H9 (cell line): ENCODE results near the gene DIPK1C. TPM values are rescaled to one million over a fixed set of nuclear protein-coding genes. Genes with fewer than 3 reads are reported as not detected.
A peak's percentile ranks its signal among the peaks of the same experiment; 100 is the strongest.

ENCODE experiments used
- DNase-seq: peaks from one replicate; pipeline ENCODE4 v3.0.0-alpha.2; 2017
- H2AFZ ChIP-seq: one replicate; pipeline ENCODE4 v1.6.1; 2013; ENCODE audit warnings: mild to moderate bottlenecking, low read length, control low read depth, moderate library complexity
- H2AK5ac ChIP-seq: 2 replicates; pipeline ENCODE4 v1.6.1; 2013; ENCODE audit warnings: low read length, control low read depth, mixed read lengths; ENCODE audit not compliant: insufficient read length
- H2BK120ac ChIP-seq: one replicate; pipeline ENCODE4 v1.6.1; 2013; ENCODE audit warnings: low read depth, mild to moderate bottlenecking, low read length, control low read depth, inconsistent platforms; ENCODE audit not compliant: poor library complexity, severe bottlenecking
- H2BK12ac ChIP-seq: 2 replicates; pipeline ENCODE4 v1.6.1; 2013; ENCODE audit warnings: low read length, control low read depth, mixed read lengths, low read depth; ENCODE audit not compliant: insufficient read length
- H2BK15ac ChIP-seq: 2 replicates; pipeline ENCODE4 v1.6.1; 2013; ENCODE audit warnings: low read depth, low read length, control low read depth
- H2BK20ac ChIP-seq: one replicate; pipeline ENCODE4 v1.6.1; 2013; ENCODE audit warnings: low read depth, mild to moderate bottlenecking, low read length, control low read depth, inconsistent platforms; ENCODE audit not compliant: poor library complexity, severe bottlenecking
- H2BK5ac ChIP-seq: 2 replicates; pipeline ENCODE4 v1.6.1; 2013; ENCODE audit warnings: low read length, control low read depth, mixed read lengths; ENCODE audit not compliant: insufficient read length
- H3K14ac ChIP-seq: 2 replicates; pipeline ENCODE4 v1.6.1; 2013; ENCODE audit warnings: low read length, control low read depth; ENCODE audit not compliant: insufficient read depth
- H3K18ac ChIP-seq: 2 replicates; pipeline ENCODE4 v1.6.1; 2013; ENCODE audit warnings: low read depth, mild to moderate bottlenecking, mixed read lengths, low read length, control low read depth; ENCODE audit not compliant: insufficient read length
- H3K23ac ChIP-seq: 2 replicates; pipeline ENCODE4 v1.6.1; 2013; ENCODE audit warnings: low read length, control low read depth, mixed read lengths, low read depth; ENCODE audit not compliant: insufficient read length
- H3K23me2 ChIP-seq: 2 replicates; pipeline ENCODE4 v1.6.1; 2013; ENCODE audit warnings: low read depth, mild to moderate bottlenecking, mixed read lengths, low read length, control low read depth; ENCODE audit not compliant: insufficient read length, poor library complexity, severe bottlenecking
- H3K27ac ChIP-seq: 2 replicates; pipeline ENCODE4 v1.5.1; 2013; ENCODE audit warnings: low read length, control low read depth, mixed read lengths, low read depth; ENCODE audit not compliant: insufficient read length
- H3K27me3 ChIP-seq: 2 replicates; pipeline ENCODE4 v1.6.1; 2013; ENCODE audit warnings: low read length, control low read depth, inconsistent platforms; ENCODE audit not compliant: insufficient read depth
- H3K4ac ChIP-seq: 2 replicates; pipeline ENCODE4 v1.6.1; 2013; ENCODE audit warnings: low read depth, mild to moderate bottlenecking, control low read depth, inconsistent platforms, low read length, moderate library complexity
- H3K4me1 ChIP-seq: 2 replicates; pipeline ENCODE4 v1.6.1; 2013; ENCODE audit warnings: low read length, control low read depth, inconsistent platforms; ENCODE audit not compliant: insufficient read depth
- H3K4me2 ChIP-seq: 2 replicates; pipeline ENCODE4 v1.6.1; 2013; ENCODE audit warnings: low read length, control low read depth, mixed read lengths; ENCODE audit not compliant: insufficient read length, insufficient read depth
- H3K56ac ChIP-seq: 2 replicates; pipeline ENCODE4 v1.6.1; 2013; ENCODE audit warnings: low read depth, mild to moderate bottlenecking, mixed read lengths, low read length, control low read depth; ENCODE audit not compliant: insufficient read length
- H3K79me1 ChIP-seq: 2 replicates; pipeline ENCODE4 v1.6.1; 2013; ENCODE audit warnings: low read depth, mild to moderate bottlenecking, moderate library complexity, low read length, control low read depth, inconsistent platforms; ENCODE audit not compliant: insufficient read depth, poor library complexity, severe bottlenecking
- H3K79me2 ChIP-seq: 2 replicates; pipeline ENCODE4 v1.6.1; 2013; ENCODE audit warnings: low read length, control low read depth, inconsistent platforms; ENCODE audit not compliant: insufficient read depth
- H3K9ac ChIP-seq: 2 replicates; pipeline ENCODE4 v1.6.1; 2013; ENCODE audit warnings: low read length, control low read depth, mixed read lengths; ENCODE audit not compliant: insufficient read length; ENCODE audit errors: extremely low read depth
- H3K9me3 ChIP-seq: one replicate; pipeline ENCODE4 v1.6.1; 2013; ENCODE audit warnings: low read depth, low read length, inconsistent platforms; ENCODE audit not compliant: control insufficient read depth
- H3T11ph ChIP-seq: one replicate; pipeline ENCODE4 v1.6.1; 2013; ENCODE audit warnings: mild to moderate bottlenecking, low read length, control low read depth, inconsistent platforms
- H4K20me1 ChIP-seq: one replicate; pipeline ENCODE4 v1.6.1; 2013; ENCODE audit not compliant: control insufficient read depth, insufficient read length, insufficient read depth
- H4K5ac ChIP-seq: 2 replicates; pipeline ENCODE4 v1.6.1; 2013; ENCODE audit warnings: low read depth, mild to moderate bottlenecking, mixed read lengths, low read length, control low read depth; ENCODE audit not compliant: insufficient read length
- H4K8ac ChIP-seq: replicated peaks from 2 replicates; pipeline ENCODE4 v1.6.1; 2013; ENCODE audit warnings: low read length, control low read depth, mixed read lengths, low read depth; ENCODE audit not compliant: insufficient read length
- H4K91ac ChIP-seq: 2 replicates; pipeline ENCODE4 v1.6.1; 2013; ENCODE audit warnings: low read depth, mild to moderate bottlenecking, moderate library complexity, mixed read lengths, low read length, control low read depth; ENCODE audit not compliant: insufficient read length
- H3K27ac Mint-ChIP-seq, 3 experiments: 2 replicates in 2 of 3; 3 replicates in 1 of 3; pipeline ENCODE4 v1.8.0; 2020 to 2021; ENCODE audit warnings: mixed read lengths in 3 of 3, mild to moderate bottlenecking in 1 of 3, moderate library complexity in 1 of 3
- H3K27me3 Mint-ChIP-seq: 2 replicates; pipeline ENCODE4 v1.8.0; 2021; ENCODE audit warnings: low read depth, mild to moderate bottlenecking, moderate library complexity, mixed read lengths
- H3K36me3 Mint-ChIP-seq, 3 experiments: 2 replicates in 2 of 3; 3 replicates in 1 of 3; pipeline ENCODE4 v1.8.0; 2020 to 2021; ENCODE audit warnings: low read depth in 3 of 3, mixed read lengths in 3 of 3; ENCODE audit not compliant: insufficient read depth in 1 of 3
- H3K4me1 Mint-ChIP-seq, 2 experiments: 2 replicates each; pipeline ENCODE4 v1.8.0; 2020; ENCODE audit warnings: mixed read lengths in 2 of 2
- H3K4me3 Mint-ChIP-seq, 2 experiments: 2 replicates in 1 of 2; 3 replicates in 1 of 2; pipeline ENCODE4 v1.8.0; 2020 to 2021; ENCODE audit warnings: mild to moderate bottlenecking in 2 of 2, mixed read lengths in 2 of 2, moderate library complexity in 1 of 2
- H3K9me3 Mint-ChIP-seq, 2 experiments: 2 replicates in 1 of 2; 3 replicates in 1 of 2; pipeline ENCODE4 v1.8.0; 2020; ENCODE audit warnings: mild to moderate bottlenecking in 2 of 2, mixed read lengths in 2 of 2, moderate library complexity in 1 of 2
- CTCF ChIP-seq: fragments of 200-600 bp; sonication (generic); conservative IDR thresholded peaks from 3 replicates; pipeline ENCODE4 v1.8.0; 2021; ENCODE audit warnings: antibody characterized with exemption, mild to moderate bottlenecking
- WGBS: extraction: QIAGEN DNeasy Blood & Tissue Kit; methylation state at CpG from one replicate; pipeline ENCODE4 v1.1.7; 2013; ENCODE audit warnings: missing lambda C conversion rate, low lambda C conversion rate, mixed read lengths; ENCODE audit not compliant: insufficient read length; ENCODE audit errors: extremely low coverage; 5-methylcytosine and 5-hydroxymethylcytosine counted together
- total RNA-seq: library from RNA; stranded (reverse); gene quantifications from 2 replicates; pipeline ENCODE4 v1.2.1, GENCODE V29; 2021

The DIPK1C gene
- total RNA-seq, 1 experiment from 2014 or later = not detected

- Mint-ChIP-seq H3K27me3 (no peaks in the 10 kb centered on the region; the same call in 1 of the 2 replicates), H3K4me1 (peaks cover 10 to 12% of the 10 kb centered on the region in 2 experiments), H3K27ac (peak overlapping the region in 1 of 3 experiments; percentile 96; a peak in 2 of 7 replicates), H3K4me3 (no peak overlapping the region), H3K9me3 (no peaks in the 10 kb centered on the region), H3K36me3 (no peaks in the 10 kb centered on the region)
- no peak overlapping the region for H3K14ac ChIP-seq
- no peak for DNase-seq
- no peak overlapping the region for H3K56ac ChIP-seq
- H2AFZ ChIP-seq = no peak overlapping the region
- no peaks in the 10 kb centered on the region for H3K79me1 ChIP-seq
- H3K23me2 ChIP-seq = no peaks in the 10 kb centered on the region
- H2BK5ac ChIP-seq = no peak overlapping the region
- no peak overlapping the region for H3T11ph ChIP-seq
- H3K9ac ChIP-seq = no peak overlapping the region
- no peak overlapping the region for H3K18ac ChIP-seq
- H3K27ac ChIP-seq = no peak overlapping the region
- no peaks in the 10 kb centered on the region; the same call in 1 of the 2 replicates for H3K4me1 ChIP-seq
- no peak overlapping the region for H2AK5ac ChIP-seq
- H2BK12ac ChIP-seq = no peak overlapping the region
- no peaks in the 10 kb centered on the region for H3K79me2 ChIP-seq
- H3K9me3 ChIP-seq = no peaks in the 10 kb centered on the region
- H2BK20ac ChIP-seq = no peak overlapping the region
- no peak overlapping the region for H3K23ac ChIP-seq
- no peak overlapping the region for H3K4me2 ChIP-seq
- no peaks in the 10 kb centered on the region for H4K20me1 ChIP-seq
- no peak for TF ChIP-seq CTCF
- no peak overlapping the region for H4K5ac ChIP-seq
- no peak overlapping the region for H2BK120ac ChIP-seq
- H2BK15ac ChIP-seq = no peak overlapping the region
- WGBS = no CpG with 5 or more reads among the region's 9 CpGs
- no peak overlapping the region for H3K4ac ChIP-seq
- no peaks in the 10 kb centered on the region for H3K27me3 ChIP-seq
- H4K91ac ChIP-seq = no peak overlapping the region
- H4K8ac ChIP-seq = no peak overlapping the region
Observed at GRCh38 chr18:74411475-74411874, 45.6 kb downstream of the DIPK1C start.
